RWPE2 (cell line): ENCODE measurements around the gene BCAN.

Experiments used
- ATAC-seq: fragments of 200-7000 bp; cut with Tn5 transposase; 3 replicates; pipeline ENCODE4 v1.9.1; 2021; ENCODE audit warnings: low read depth
- DNase-seq: peaks from one replicate; pipeline ENCODE4 v3.0.0-alpha.2; 2020; ENCODE audit warnings: low spot score
- H3K27ac ChIP-seq: fragments of 450-650 bp; 2 replicates; pipeline ENCODE4 v1.5.1; 2017; ENCODE audit warnings: mild to moderate bottlenecking; ENCODE audit not compliant: poor library complexity, severe bottlenecking
- H3K27me3 ChIP-seq: fragments of 250-450 bp; sonication (Bioruptor Pico); 2 replicates; pipeline ENCODE4 v1.5.1; 2021; ENCODE audit warnings: mild to moderate bottlenecking, moderate library complexity; ENCODE audit not compliant: insufficient read depth, poor library complexity, severe bottlenecking
- H3K36me3 ChIP-seq: fragments of 250-450 bp; sonication (Bioruptor Pico); 2 replicates; pipeline ENCODE4 v1.5.1; 2020; ENCODE audit warnings: low read depth, mild to moderate bottlenecking, moderate library complexity
- H3K4me1 ChIP-seq: fragments of 250-450 bp; sonication (Bioruptor Pico); 2 replicates; pipeline ENCODE4 v1.5.1; 2021; ENCODE audit warnings: mild to moderate bottlenecking, moderate library complexity; ENCODE audit not compliant: insufficient read depth, poor library complexity, severe bottlenecking
- H3K4me3 ChIP-seq: fragments of 250-450 bp; sonication (Bioruptor Pico); 2 replicates; pipeline ENCODE4 v1.5.1; 2021; ENCODE audit warnings: mild to moderate bottlenecking, moderate library complexity; ENCODE audit not compliant: severe bottlenecking
- H3K9me3 ChIP-seq: fragments of 250-450 bp; sonication (Bioruptor Pico); 2 replicates; pipeline ENCODE4 v1.5.1; 2021; ENCODE audit warnings: mild to moderate bottlenecking, moderate library complexity; ENCODE audit not compliant: severe bottlenecking
- CTCF ChIP-seq: fragments of 450-650 bp; IDR thresholded peaks from one replicate; pipeline ENCODE4 v1.5.1; 2017; ENCODE audit warnings: mild to moderate bottlenecking, moderate library complexity; ENCODE audit not compliant: poor library complexity, severe bottlenecking

Gene BCAN

GRCh38 chr1:156670791-156671190 lies 28.9 kb downstream of the BCAN start:
- Histone ChIP-seq H3K36me3 (no peaks in the 10 kb centered on the region), H3K9me3 (no peaks in the 10 kb centered on the region), H3K27me3 (no peaks in the 10 kb centered on the region), H3K27ac (no peak overlapping the region), H3K4me1 (no peaks in the 10 kb centered on the region), H3K4me3 (no peak overlapping the region)
- TF ChIP-seq CTCF: no peak
- DNase-seq (no peak), ATAC-seq (no peak)

GRCh38 chr1:156671804-156672203 lies 29.9 kb downstream of the BCAN start:
- Histone ChIP-seq H3K36me3 (no peaks in the 10 kb centered on the region), H3K4me3 (no peak overlapping the region), H3K27ac (no peak overlapping the region), H3K9me3 (no peaks in the 10 kb centered on the region), H3K4me1 (no peaks in the 10 kb centered on the region), H3K27me3 (peaks cover 7% of the 10 kb centered on the region)
- DNase-seq (no peak), ATAC-seq (no peak)
- TF ChIP-seq CTCF: no peak

- Histone ChIP-seq H3K27me3 (peaks cover 20% of the 10 kb centered on the region), H3K27ac (no peak overlapping the region), H3K9me3 (no peaks in the 10 kb centered on the region), H3K4me3 (no peak overlapping the region), H3K4me1 (peaks cover 6% of the 10 kb centered on the region), H3K36me3 (no peaks in the 10 kb centered on the region)
- ATAC-seq: no peak
- no peak for TF ChIP-seq CTCF
- DNase-seq: no peak
Observed at GRCh38 chr1:156673387-156674121, 31.6 kb downstream of the BCAN start.

GRCh38 chr1:156675210-156676113 lies 33.5 kb downstream of the BCAN start:
- H3K27me3 ChIP-seq: peaks cover 30% of the 10 kb centered on the region
- no peaks in the 10 kb centered on the region for H3K9me3 ChIP-seq
- H3K4me3 ChIP-seq: no peak overlapping the region
- ATAC-seq (no peak), DNase-seq (no peak)
- no peak for TF ChIP-seq CTCF
- no peaks in the 10 kb centered on the region for H3K36me3 ChIP-seq
- no peak overlapping the region for H3K27ac ChIP-seq
- peaks cover 6% of the 10 kb centered on the region for H3K4me1 ChIP-seq
